HG02798 (cell line): ENCODE data around the gene LNX1.
"Not testable (repeated sequence)": the region's sequence is repeated elsewhere in the genome, so short reads cannot be mapped to it uniquely, and the experiment has no call there.

Source experiments
- ATAC-seq: cut with Tn5 transposase; IDR thresholded peaks from one replicate; pipeline ENCODE4 v1.9.1; 2021; ENCODE audit warnings: mild to moderate bottlenecking; ENCODE audit not compliant: unreplicated experiment, poor library complexity

LNX1 gene

DNA sequence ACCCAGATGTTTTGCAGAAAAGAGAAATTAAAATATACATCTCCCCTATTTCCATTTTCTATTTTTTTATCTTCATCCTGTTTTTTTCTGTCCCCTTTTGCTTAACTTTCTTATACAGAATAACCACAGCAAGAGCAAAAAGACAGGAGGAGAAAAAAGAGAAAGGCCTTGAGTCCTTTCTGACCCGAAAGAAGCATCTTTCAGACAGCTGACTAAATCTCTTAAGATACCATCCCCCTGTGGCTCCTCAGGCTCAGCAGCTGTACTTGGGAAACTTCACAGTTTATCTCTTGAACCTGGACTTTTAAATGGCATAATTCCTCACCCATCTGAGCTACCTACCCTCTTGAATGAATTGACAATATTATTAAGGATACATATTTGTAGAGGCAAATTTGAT lies 113.7 kb downstream of the LNX1 start:
- no peak for ATAC-seq

- no peak for ATAC-seq
These were observed 114.2 kb downstream of the LNX1 start for GRCh38 chr4:53477038-53477565.

DNA sequence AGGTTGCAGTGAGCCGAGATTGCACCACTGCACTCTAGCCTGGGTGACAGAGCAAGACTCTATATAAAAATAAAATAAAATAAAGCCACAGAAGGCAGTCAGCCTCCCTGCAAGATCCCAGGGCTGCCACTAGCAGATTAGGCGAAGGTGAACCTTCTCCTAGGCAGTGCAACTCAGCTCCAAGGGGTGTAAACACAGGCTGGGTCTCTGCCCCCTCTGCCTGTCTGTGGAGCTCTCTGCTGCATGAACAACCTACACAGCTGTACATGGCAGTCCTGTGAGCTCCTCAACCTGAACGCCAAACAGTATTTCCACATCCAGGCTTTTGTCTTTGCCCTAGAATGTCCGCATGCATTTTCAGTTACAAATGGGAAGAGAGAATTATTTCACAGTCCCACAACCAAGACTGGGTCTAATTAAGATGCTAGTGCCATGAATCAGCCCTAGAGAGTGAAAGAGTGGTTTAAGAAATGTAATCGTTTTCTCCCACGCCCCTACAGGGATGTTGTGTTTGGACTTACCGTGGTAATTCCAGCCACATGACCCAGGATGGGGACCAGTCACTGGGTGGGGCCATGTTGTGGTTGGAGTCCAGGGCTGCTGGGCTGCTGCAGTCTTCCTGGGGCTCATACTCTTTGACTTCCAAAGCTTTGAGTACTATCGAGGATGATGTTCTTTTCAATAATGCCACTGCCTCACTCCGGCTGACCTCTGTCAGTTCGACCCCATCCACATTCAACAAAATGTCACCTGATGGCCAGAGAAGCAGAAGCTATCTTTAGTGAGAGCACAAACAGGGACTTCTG lies 114.9 kb downstream of the LNX1 start:
- no peak for ATAC-seq

GRCh38 chr4:53466576-53466975 lies 124.7 kb downstream of the LNX1 start:
- not testable (repeated sequence) for ATAC-seq

DNA sequence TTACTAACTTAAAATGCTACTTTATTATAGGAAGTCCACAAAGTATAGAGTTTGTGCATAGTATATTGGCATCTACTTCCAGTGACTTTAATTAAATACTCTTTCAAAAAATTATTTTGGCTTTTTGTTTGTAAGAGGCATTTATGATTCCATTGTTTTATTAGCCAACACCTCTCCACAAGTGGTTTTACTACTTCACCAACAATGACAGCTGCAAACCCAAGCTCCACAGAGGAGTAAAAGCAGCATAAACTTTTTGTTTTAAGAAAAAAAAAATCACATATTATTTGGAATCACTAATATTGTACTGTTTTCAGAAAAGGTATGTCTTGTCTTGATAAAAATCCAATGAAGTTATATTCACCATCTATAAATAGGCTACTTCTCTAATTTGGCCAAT lies 125.4 kb downstream of the LNX1 start:
- ATAC-seq = no peak

- ATAC-seq = no peak
These were observed 126.0 kb downstream of the LNX1 start for GRCh38 chr4:53465281-53465680.

- ATAC-seq = no peak
These were observed 127.9 kb downstream of the LNX1 start for GRCh38 chr4:53463340-53463739.

DNA sequence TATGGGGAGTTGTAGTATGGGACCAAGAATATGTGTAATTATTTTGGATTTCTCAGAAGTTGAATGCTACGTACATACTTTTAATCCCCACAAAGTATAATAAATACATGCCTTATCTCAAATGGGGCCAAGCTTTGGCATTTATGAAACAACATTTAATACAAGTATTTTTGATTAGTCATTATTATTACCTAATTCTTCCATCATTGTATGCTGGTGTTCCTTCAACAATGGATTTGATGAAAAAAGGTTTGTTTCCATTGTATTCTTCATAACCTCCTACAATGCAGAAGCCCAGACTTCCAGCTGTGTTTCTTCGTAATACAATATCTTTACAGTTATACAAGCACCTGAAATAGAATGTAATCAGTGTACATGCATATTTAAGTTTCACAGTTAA lies 130.0 kb downstream of the LNX1 start:
- ATAC-seq = no peak

- ATAC-seq = no peak
These were observed 131.7 kb downstream of the LNX1 start for GRCh38 chr4:53459548-53459947.

- no peak for ATAC-seq
These were observed 135.1 kb downstream of the LNX1 start for GRCh38 chr4:53456178-53456577.

- ATAC-seq = no peak
These were observed 135.5 kb downstream of the LNX1 start for GRCh38 chr4:53455766-53456165.

GRCh38 chr4:53453385-53453784 lies 137.9 kb downstream of the LNX1 start:
- ATAC-seq = no peak

DNA sequence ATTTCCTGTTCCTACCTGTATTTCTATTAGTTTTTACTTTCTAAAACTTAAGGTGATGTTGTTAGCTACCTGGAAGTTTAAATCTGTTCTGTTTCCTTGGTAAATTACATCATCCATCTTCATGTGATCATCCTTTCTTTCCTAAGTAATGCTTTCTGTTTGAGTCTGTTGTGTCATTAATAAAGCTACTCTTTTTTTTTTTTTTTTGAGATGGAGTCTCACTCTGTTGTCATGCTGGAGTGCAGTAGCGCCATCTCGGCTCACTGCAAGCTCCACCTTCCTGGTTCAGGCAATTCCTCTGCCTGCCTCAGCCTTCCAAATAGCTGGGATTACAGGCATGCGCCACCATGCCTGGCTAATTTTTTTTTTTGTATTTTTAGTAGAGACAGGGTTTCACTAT lies 140.5 kb downstream of the LNX1 start:
- ATAC-seq = no peak

- ATAC-seq = no peak
These were observed 146.3 kb downstream of the LNX1 start for GRCh38 chr4:53444954-53445353.

GRCh38 chr4:53441564-53441963 lies 149.7 kb downstream of the LNX1 start:
- ATAC-seq = no peak

DNA sequence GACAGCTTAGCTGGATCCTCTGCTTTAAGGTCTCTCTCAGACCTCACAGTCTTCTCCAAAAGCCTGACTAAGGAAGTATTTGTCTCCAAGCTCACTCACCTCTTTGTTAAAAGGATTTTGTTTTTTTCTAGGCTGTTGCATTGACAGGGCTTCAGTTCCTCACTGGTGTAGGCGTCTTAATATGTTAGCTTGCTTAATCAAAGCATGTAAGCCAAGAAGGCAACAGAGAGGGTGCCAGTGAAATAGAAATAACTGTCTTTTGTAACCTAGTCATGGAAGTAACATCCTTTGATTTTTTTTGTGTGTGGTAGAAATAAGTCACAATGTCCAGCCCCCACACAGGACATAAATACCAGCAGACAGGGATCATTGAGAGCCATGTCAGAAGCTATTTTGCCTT lies 155.0 kb downstream of the LNX1 start:
- ATAC-seq = no peak

DNA sequence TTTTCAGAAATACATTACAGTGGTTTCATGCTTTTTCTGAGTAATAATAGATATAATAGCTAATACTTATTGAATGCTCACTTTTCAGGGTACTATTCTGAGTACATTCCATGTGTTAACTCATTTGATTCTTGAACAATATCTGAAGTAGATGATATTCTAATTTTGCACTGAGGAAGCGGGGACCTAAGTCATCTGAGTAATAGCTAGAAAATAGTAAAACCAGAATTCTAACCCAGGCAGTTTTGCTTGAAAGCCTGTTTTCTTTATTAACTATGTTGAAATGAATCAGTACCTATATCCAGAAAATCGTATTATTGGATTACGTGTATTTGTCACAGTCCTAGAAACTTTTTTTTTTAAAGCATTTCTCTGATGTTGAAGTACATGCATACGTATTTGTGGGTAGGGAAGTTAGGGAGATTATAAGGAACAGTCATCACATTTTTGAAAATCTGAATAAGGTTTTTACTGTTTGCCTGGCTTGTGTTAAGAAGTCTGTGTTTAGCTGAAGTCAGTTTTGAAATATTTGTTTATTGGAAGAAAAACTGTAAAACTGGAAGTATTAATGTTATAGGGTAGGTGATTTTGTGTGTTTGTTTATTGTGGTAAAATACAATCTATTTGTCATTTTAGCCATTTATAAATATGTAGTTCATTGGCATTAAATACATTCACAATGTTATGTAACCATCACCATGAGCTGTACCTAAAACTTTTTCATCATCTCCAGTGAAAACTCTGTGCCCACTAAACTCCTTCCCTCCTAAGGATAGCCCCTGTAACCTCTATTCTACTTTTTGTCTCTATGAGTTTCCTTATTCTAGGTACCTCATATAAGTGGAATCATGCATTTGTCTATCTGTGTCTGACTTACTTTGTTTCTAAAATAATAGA lies 158.5 kb downstream of the LNX1 start:
- no peak for ATAC-seq

DNA sequence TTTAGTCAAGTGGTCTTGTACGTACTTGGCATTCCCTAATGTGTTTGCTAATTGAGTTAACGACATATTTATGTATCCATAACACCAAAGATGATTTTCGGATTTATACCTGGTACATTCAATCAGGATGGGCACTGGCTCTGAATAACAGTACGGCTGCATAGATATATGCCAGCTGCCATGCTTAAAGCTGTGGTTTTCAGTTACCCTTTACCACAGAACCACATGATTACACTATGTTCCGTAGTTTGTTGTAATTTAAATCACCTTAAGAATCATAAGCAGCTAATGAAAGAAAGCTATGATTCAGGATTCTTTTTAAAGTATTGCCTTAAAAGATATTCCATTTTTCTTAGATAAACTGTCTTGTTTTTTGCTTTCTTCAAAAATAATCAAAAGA lies 160.2 kb downstream of the LNX1 start:
- ATAC-seq = no peak

DNA sequence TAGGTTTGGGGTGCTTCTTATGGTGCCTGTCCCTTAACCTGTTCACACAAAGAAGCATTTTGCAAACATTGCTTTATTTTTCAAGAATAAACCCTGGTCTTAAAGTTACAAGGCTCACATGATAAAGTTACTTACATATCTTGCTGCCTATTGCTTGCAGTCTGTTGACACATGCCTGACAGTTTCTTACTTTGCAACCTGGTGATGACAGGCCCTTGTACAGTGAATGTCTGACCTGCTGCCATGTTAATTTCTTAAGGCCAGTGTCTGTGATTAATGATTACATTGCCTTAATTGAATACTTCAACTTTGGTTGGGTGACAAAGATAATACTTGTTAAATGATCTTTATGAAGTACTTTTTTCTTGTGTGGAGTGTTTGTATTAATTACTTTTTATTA lies 163.9 kb downstream of the LNX1 start:
- ATAC-seq = no peak

DNA sequence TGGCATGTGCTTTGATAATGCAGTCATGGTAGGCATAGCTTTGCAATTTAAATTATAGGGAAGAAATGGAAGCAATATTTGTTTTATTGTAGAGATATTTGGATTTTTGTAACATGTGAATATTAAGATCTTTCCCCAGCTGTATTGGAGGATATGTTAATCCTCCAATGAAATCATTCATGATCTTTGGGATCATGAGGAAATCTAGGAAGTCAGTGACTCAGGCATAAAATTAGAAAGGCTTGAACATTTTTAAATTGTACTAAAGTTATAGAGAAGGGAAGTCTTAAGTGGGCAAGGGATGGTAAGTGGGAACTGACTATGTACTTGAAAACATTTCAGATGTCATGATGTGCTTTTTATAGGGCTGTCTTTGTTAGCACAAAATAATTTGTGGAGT lies 167.0 kb downstream of the LNX1 start:
- ATAC-seq = no peak

- ATAC-seq = no peak
These were observed 168.9 kb downstream of the LNX1 start for GRCh38 chr4:53422367-53422766.
